ENCODE measurements around the gene LRRFIP2.

LRRFIP2 gene

DNA sequence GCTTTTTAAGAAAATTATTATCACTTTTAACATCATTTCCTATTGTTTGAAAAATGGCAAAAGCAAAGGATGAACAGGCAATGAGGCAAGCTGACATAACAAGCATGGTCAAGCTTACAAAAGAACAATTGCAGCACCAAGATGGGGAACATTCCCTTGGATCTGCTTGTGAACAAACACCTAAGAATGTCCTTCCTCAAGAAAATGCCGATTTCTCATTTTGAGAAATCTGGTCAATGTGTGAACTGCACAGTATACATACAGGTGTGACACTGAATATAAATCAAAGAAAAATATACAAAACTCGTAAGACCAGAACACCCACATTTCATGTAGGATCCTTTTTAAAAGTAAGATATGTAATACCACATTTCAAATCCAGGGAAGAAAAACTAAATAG is 58.9 kb downstream of the LRRFIP2 start:
- DNase-seq (ENCODE audit: low spot score), result no peak

DNA sequence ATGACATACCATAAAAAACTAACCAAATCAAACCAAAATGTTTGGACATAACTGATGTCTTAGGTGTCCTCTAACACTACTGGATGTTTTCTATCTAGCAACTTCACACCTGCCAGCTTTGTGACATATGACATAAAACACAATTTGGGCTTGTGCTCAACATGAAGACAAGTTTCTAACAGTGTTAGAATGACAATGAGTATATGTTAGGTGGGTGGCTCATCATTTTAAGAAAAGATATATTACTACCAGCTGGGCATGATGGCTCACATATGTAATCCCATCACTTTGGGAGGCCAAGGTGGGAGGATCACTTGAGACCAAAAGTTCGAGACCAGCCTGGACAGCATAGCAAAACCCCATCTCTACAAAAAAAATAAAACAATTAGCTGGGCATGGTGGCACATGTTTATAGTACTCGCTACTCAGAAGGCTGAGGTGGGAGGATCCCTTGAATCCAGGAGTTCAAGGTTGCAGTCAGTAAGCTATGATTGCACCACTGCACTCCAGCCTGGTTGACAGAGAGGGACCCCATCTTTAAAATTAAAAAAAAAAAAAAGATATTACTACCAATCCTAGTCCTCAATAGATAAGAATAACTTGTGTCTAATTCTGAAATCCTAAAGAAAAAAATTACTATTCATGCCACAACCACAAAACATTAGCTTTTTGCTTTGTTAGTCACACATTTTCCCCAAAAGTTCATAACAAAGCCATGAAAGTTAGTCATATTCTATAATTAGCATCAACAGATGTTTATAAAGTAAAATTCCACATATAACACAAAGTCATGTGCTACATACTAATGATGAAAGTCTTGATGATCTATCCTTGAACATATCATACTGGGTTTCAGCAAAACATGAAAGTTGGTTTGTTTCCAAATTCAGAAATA is 59.9 kb downstream of the LRRFIP2 start:
- DNase-seq (ENCODE audit: low spot score), result no peak

DNA sequence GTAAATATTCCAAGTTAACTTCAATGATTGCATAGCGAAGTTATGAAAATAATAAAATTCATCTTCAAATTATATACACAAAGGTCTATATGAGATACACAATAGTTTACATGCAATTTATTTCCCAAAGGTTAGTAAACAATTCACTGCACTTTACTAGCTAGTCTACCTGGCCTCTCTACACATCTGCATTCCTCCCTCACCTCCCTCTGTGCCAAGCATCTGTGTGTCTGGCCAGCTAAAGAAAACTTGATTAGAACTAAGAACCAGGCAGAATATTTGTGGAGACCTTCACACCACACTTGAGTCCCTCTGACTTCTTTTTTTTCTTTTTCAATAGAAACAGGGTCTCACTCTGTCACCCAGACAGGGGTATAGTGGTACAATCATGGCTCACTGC is 61.4 kb downstream of the LRRFIP2 start:
- DNase-seq (ENCODE audit: low spot score), result no peak

DNA sequence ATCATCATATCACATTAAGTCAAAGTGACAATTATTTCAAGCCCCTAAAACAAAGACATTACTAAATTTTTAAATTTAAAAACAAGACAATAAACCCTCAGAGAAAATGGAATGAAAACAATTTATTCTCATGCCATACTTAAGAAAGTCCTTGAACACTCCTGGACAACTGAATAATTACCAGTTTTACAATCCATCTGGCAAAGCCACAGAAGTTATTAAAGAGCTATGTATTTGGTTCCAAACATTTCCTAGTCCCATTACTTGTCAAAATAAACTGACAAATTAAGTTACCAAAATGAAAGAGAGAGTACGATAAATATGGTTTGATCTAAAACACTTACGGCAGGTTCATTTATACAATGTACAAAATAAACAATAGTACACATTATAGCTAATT is 63.2 kb downstream of the LRRFIP2 start:
- DNase-seq (ENCODE audit: low spot score), result no peak

DNA sequence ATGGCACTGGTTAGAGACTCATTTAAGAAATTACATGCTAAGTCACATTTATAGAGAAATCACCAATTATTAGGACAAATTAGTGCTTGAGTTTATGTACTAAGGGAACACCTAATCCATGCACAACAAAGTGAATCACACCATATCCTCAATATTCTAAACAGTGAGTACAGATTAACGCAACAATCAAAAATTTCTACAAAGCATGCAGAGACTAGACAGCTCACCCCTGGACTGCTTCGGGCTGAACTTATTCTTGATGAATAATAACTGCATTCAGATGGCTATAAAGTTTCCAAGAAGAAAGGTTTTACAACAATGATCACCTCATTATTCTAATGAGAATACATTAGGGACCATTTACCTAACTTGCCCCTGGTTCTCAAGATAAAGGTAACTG is 66.5 kb downstream of the LRRFIP2 start:
- DNase-seq (ENCODE audit: low spot score), result no peak

DNA sequence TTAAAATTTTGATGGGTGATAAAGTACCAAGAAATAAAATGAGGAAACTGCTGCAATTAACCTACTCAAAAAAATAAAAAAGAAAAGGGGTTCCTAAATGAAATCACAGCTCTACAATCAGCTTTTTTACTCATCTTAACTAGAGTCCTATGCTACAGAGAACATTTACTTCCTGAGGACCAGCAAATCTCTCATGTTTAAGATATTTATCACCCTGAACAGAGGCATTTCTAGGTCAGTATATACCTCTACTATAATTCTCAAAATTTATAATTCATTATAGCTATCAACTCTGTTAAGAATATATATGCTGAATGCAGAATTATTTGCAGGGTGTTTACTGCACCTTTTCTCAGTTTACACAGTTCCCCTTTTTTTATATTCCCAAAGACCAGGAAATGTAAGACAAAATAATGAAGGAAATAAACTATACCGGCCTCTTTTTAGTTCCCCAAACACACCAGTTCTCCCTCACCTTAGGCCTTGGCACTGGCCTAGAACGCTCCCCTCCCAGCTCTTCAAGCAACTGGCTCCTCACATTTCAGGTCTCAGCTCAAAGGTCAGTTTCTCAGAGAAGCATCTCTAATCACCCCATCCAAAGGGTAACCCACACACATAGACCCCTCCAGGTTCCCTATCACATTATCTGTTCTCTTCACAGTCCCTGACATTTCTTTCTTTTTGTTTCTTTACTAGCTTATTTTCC is 71.1 kb downstream of the LRRFIP2 start:
- no peak for DNase-seq (ENCODE audit: low spot score)

DNA sequence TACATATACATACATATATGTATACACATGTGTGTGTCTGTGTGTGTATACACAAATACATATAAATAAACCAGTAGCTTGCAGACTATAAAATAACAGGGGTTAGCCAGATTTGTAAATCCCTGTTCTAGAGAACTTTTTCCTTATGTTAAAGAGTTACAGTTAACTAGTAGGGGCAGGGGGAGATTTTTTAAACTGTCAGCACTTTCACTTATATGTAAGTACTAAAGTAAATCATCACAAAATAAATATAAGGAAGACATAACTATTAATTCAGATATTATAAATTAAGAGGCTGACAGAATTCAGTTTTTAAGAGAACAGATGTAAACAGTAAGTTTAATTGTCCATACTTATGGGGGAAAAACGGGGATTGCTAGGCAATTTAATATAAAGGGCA is 74.0 kb downstream of the LRRFIP2 start:
- DNase-seq (ENCODE audit: low spot score), result no peak

DNA sequence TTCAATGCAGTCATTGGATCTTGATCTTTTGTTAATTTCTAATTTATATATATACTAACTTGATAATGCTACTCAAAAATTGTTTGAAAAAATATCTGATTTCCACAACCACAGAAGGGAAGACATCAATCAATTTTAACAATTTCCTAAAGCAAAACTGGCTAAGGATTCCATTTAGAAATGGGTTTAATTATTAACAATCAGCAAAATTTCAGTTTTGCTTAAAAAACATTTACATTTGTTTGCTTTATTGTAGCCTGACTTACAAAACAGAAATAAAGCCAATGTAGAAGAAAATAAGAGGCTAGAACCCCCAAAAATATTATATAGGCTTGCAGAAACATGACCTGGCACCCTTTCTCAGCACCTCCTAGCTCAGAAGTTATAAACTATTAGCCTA is 74.9 kb downstream of the LRRFIP2 start:
- no peak for DNase-seq (ENCODE audit: low spot score)

DNA sequence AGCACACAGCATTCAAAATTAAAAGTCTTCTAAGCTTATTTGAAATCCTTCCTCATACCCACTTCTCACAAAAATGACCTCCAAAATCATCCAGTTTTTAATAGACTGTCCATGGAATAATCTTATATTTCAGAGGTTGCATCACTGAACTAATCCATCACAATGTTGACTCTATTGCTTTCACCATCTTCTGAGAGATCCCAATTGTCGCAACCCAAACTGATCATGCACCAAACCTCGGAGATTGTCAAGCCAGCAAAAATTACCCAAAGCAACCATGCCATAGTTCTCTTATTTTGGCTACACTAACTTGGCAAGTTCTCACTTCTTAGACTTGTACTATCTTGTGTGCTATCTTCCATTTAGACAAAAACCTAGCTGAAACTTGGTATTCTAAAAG is 75.5 kb downstream of the LRRFIP2 start:
- DNase-seq (ENCODE audit: low spot score), result no peak

DNA sequence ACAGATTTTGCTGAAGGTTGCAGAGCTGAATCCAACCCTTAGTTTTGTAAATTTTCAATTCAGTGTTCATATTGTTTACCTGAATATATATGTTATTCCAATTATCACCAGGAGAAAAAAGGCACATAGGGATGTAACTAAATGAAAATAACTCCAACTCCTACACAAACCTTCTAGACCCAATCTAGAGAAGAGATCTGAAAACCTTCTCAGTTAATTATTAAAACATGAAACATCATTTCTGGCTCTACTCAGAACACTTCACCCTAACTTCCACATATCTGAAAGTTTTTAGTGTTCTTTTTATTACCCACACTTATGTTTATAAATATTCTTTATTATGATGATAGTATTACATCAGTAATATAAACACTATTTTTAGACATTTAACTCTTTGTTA is 76.6 kb downstream of the LRRFIP2 start:
- DNase-seq (ENCODE audit: low spot score), result no peak

DNA sequence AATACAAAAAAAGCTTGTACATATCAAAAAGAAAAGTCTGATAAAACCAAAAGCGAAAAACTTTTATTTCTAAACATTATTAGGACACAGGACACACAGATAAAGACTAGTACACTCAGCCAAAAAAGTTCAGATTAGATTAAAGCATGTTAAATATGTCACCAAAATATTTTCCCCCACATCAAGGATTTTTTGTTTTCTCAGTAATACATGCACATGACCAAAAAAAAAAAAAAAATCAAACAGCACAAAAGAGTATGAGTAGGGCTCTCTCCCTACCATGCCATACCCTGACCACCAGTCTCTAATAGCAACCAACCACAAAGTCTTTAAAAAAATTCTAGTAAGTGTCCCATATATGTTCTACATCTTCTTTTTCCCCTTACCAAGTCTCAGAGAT is 77.4 kb downstream of the LRRFIP2 start:
- DNase-seq (ENCODE audit: low spot score), result no peak

DNA sequence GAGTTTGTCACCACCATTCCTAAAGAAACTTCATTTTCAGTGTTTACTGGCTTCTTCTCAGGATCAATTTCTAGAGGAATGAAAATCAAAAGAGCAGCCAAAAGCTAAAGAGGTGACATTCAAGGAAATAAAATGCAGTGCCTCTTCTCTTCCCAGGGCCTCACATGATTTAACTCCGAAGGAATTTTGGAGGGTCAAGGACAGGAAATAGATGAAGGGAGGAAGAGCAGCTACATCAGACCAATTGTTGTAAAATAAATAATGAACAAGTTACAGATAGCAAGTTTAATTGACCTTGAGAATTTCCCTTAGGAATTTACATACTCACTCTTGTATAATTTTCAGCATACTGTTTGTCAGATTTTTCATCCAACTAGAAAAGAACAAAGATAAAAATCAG is 78.1 kb downstream of the LRRFIP2 start:
- no peak for DNase-seq (ENCODE audit: low spot score)

DNA sequence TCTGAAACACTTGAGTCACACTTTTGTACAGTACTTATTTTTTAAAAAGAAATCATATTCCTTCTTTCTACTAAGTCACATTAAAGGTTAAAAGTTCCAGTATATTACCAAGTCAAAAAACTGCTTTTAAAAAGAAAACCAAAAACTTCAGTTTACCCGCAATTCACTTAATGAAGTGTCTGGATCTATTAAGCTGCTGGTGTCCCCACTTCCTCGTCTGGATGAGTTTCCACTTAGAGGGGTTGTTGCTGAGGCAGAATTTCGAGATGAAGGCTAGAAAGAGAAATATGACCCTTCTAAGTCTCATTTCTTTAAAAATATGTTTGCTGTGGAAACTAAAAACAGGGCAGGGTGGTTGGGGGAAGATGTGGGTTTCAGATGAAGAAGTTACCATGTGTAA is 79.7 kb downstream of the LRRFIP2 start:
- DNase-seq (ENCODE audit: low spot score), result no peak

DNA sequence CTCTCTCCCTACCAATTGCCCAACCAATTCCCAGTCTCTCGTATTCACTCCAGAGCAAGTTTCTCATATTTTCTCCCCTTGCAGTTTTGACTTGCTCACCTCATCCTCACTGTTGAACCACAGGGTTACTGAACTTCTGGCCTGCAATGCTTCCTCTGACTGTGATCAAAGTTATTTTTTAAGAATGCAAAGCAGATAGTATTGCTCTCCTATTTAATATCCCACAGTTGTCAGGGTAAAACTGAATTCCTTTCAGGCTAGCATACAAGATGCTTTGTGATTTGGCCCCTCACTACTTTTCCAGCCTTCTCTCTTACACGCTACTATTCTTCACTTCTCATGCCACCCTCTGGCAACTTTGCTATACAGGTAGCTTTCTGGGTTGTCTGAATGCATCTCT is 80.9 kb downstream of the LRRFIP2 start:
- DNase-seq (ENCODE audit: low spot score), result no peak

DNA sequence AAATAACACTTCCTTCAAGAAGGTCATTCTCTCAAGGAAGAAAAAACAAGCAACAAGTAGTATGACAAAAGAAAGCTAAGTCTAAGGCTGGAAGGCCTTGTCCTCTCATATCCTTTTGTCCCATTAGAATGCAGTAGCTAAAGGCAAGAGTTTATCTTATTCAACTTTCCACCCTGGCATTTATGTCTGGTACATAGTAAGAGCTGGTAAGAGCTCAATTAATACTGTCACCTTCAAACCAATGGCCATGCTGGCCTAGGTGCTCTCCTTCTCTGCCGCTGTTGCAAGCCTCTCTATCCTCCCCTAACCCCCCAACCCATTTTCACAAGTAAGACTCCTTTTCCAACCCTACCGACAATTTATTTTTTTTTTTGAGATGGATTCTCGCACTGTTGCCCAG is 81.9 kb downstream of the LRRFIP2 start:
- no peak for DNase-seq (ENCODE audit: low spot score)

DNA sequence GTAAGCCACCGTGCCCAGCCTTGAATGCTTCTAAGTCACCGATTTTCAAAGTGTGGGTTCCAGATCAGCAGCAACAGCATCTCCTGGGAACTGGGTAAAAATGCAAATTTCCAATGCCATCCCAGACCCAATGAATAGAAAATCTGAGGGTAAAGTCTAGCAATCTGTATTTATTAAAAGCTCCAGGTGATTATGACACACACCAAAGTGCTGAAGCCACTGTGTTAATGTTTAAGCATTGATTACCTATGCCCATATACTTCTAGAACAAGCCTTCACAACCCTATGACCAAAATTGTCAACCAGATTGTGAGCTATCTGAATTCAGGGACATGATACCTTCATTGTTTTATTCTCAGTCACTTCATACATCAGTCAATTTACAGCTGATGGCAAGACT is 86.5 kb downstream of the LRRFIP2 start:
- no peak for DNase-seq (ENCODE audit: low spot score)

DNA sequence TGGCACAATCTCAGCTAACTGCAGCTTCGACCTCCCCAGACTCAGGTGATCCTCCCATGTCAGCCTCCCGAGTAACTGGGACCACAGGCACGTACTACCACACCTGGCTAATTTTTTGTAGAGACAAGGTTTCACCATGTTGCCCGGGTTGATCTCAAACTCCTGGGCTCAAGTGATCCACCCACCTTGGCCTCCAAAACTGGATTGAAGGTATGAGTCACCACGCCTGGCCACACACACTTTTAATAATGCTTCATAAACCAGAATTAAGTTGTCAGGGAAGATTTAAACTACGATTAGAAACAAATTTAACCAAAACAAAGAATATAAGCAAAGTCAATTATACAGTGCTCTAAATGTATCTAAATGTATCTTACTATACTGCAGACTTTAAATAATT is 87.5 kb downstream of the LRRFIP2 start:
- DNase-seq (ENCODE audit: low spot score), result no peak

DNA sequence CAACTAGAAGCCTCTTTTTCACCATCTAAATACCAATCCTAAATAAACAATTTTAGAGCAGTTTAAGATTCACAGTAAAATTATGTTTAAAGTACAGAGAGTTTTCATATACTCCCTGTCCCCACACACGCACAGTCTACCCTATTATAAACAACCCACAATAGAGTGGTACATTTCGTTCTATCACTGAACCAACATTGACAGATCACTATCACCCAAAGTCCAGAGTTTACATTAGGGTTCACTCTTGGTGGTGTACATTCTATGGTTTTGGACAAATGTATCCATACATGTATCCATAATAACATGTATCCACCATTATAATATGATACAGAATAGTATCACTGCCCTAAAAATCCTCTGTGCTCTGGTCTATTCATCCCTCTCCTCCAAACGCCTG is 92.1 kb downstream of the LRRFIP2 start:
- DNase-seq (ENCODE audit: low spot score), result no peak

DNA sequence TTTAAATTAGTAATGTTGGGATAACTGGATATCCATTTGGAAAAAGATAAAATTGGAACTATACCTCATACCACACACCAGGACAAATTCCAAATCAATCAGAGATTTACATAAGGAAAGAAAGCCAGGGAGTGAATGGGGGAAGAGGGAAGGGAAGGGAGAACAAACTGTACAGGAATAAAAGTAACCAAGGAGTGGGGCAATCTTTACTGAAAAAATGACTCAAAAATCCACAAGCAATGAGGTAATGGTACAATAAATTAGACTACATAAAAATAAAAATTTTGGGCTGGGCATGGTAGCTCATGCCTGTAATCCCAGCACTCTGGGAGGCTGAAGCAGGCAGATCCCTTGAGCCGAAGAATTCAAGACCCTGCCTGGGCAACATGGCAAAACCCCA is 98.4 kb downstream of the LRRFIP2 start:
- no peak for DNase-seq (ENCODE audit: low spot score)

DNA sequence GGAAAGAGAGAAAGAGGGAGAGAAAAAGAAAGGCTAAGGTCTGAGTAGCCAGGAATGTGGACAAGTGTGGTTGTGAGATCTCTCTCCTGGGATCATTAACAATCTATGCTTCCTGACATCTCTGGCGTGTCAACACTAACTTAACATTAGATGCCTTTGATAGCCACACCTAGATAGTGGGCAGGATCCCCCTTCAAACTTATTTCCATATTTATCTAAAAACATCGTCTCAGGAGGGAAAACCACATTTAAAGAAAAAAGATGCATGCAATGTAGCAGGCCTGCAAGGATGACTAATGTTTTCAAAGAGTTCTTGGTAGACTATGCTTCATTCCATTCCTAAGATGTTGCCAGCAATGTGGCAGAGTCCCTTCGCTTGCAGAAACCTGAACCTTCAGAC is 100.2 kb downstream of the LRRFIP2 start:
- DNase-seq (ENCODE audit: low spot score), result no peak

DNA sequence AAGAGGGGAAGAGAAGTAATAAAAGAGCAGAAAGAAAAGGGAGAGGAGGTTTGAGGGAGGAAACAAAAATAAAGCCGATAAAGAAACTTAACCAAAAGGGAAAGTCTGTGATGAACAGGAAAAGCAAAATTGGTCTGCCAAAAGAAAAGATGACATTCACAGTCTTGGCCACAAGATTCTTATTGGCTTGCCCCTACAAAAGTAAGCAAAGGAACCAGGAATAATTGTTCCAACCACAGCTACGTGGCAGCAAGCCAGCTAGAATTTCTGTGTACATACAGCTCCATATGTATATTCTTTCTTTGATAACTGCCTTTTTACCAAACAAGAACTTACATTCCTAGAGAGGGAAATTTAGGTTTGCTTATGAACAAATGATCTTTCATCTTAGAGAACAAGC is 101.5 kb downstream of the LRRFIP2 start:
- no peak for DNase-seq (ENCODE audit: low spot score)

DNA sequence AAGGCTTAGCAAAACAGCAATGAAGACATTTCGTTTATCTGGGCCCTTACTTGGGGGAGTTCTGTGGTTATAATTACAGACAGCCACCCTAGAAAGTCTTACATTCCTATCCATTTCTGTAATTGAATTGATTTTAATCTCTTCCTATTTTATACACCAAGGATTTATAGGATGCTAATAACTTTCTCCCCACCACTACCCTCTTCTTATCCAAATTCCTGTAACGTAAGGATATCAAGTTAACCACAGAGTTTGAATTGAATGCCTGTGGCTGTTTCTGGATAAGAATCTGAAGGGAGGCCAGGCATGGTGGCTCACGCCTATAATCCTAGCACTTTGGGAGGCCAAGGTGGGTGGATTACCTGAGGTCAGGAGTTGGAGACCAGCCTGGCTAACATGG is 102.5 kb downstream of the LRRFIP2 start:
- DNase-seq (ENCODE audit: low spot score), result no peak

DNA sequence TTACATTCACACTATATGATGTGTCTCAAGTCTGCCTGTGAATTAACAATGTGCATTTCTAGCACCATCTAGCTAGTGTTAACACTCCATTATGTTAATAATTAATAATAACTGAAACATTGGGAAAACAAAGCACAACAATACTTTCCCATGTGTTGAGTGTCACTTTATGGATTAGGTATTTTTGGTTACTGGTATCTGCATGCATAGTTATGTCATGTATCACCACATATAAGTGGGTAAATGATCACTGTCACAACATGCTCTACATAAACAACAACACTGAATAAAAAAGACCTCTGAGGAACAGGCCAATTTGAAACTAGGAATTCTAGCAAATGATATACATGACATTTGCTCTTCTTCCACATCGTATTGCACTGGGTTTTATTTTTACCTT is 106.4 kb downstream of the LRRFIP2 start:
- DNase-seq (ENCODE audit: low spot score), result no peak

DNA sequence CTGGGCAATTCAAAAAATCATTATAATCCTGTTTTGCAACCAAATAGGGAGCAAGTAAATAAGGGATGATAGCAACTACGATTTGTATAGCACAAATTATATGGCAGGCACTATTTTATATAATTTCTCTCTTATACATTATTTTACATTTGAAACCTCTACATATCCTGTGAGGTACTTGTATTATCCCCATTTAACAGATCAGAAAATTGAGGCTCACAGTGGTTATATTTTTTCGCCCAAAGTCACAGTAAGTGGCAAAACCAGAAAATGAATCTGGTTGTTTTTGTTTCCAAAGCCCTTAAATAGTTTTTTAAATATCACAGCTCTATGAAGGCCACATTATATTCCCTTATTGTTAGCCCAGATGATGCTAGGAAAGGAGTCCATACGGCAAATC is 106.8 kb downstream of the LRRFIP2 start:
- no peak for DNase-seq (ENCODE audit: low spot score)
